ENCODE measurements around the gene ANKH.
"Not testable (repeated sequence)": the region's sequence is repeated elsewhere in the genome, so short reads cannot be mapped to it uniquely, and the experiment has no call there.

Gene ANKH

GRCh38 chr5:14847471-14847870, 24.1 kb downstream of the ANKH start:
- no peak for DNase-seq (ENCODE audit: low read depth)
- H3K4me3 ChIP-seq (ENCODE audit: control insufficient read depth, low read depth, low read length) = no peak overlapping the region
- TF ChIP-seq, protein P1, sequence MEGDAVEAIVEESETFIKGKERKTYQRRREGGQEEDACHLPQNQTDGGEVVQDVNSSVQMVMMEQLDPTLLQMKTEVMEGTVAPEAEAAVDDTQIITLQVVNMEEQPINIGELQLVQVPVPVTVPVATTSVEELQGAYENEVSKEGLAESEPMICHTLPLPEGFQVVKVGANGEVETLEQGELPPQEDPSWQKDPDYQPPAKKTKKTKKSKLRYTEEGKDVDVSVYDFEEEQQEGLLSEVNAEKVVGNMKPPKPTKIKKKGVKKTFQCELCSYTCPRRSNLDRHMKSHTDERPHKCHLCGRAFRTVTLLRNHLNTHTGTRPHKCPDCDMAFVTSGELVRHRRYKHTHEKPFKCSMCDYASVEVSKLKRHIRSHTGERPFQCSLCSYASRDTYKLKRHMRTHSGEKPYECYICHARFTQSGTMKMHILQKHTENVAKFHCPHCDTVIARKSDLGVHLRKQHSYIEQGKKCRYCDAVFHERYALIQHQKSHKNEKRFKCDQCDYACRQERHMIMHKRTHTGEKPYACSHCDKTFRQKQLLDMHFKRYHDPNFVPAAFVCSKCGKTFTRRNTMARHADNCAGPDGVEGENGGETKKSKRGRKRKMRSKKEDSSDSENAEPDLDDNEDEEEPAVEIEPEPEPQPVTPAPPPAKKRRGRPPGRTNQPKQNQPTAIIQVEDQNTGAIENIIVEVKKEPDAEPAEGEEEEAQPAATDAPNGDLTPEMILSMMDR (IDR thresholded peaks at IDR 0.05; ENCODE audit: control insufficient read depth, insufficient read depth, low read depth, low read length, missing control alignments) = no peak

DNA sequence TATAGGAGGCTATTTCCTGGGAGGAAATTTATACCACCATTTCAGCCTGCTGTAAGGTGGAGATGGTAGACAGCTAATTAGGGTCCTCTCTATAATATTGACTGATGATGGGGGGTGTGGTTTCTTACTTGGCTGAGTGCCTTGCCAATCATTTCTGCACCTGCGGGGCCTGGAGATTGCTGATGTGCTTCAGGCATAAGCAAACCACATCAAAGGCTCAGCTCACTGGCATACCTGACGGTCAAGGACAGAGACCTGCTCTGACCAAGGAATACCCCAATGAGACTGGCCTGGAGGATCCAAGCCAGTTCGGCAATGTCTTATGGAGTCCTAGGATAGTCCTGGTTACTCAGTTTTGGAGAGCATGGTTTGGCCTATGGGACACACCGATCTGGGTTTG, 29.5 kb downstream of the ANKH start:
- no peak overlapping the region for H3K4me3 ChIP-seq (ENCODE audit: control insufficient read depth, low read depth, low read length)
- TF ChIP-seq, protein P1 (IDR thresholded peaks at IDR 0.05; ENCODE audit: control insufficient read depth, insufficient read depth, low read depth, low read length, missing control alignments) = no peak
- DNase-seq (ENCODE audit: low read depth) = no peak

GRCh38 chr5:14840624-14841023, 31.0 kb downstream of the ANKH start:
- no peak overlapping the region for H3K4me3 ChIP-seq (ENCODE audit: control insufficient read depth, low read depth, low read length)
- no peak for DNase-seq (ENCODE audit: low read depth)
- TF ChIP-seq, protein P1 (IDR thresholded peaks at IDR 0.05; ENCODE audit: control insufficient read depth, insufficient read depth, low read depth, low read length, missing control alignments) = no peak

- DNase-seq (ENCODE audit: low read depth) = no peak
- H3K4me3 ChIP-seq (ENCODE audit: control insufficient read depth, low read depth, low read length) = no peak overlapping the region
- TF ChIP-seq, protein P1 (IDR thresholded peaks at IDR 0.05; ENCODE audit: control insufficient read depth, insufficient read depth, low read depth, low read length, missing control alignments) = no peak
These were observed 32.9 kb downstream of the ANKH start for GRCh38 chr5:14838396-14839319.

- not testable (repeated sequence) for H3K4me3 ChIP-seq (ENCODE audit: control insufficient read depth, low read depth, low read length); DNase-seq (ENCODE audit: low read depth)
These were observed 34.0 kb downstream of the ANKH start for GRCh38 chr5:14837423-14838122.

DNA sequence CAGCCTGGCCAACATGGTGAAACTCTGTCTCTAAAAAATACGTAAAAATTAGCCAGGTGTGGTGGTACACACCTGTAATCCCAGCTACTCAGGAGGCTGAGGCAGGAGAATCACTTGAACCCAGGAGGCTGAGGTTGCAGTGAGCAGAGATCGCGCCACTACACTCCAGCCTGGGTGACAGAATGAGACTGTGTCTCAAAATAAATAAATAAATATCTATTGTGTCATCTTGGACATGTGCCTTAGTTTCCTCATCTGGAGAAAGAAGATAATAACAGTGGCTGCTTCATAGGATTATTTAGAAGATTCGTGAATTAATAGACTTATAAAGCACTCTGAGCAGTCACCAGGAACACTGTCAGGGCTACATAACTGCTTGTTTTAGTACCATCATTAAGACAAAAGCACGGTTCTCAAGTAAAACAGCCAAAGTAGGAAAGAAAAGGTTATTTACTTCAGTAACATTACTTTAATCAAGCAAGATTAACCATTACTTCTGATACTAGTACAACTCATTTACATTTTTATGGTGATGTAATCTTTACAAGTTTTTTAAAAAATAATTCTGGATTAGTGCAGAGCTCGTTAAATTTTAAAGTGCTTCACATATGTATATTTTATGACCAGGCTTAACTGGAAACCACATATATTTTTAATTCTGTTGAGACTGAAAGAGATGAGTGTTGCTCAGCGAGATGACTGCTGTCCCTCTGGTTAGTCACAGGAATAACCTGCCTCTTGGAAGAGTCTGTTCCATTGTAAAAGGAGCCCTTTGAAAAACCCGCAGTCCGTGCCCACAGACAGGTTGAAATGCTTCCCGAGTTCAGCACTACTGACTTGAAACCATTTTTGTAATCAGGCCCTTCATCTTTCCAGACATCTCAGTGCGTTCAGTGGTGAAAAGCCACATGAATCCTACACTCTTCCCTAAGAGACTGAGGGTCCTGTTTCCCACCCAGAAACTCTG, 36.7 kb downstream of the ANKH start:
- TF ChIP-seq, protein P1 (IDR thresholded peaks at IDR 0.05; ENCODE audit: control insufficient read depth, insufficient read depth, low read depth, low read length, missing control alignments) = no peak
- H3K4me3 ChIP-seq (ENCODE audit: control insufficient read depth, low read depth, low read length) = no peak overlapping the region
- DNase-seq (ENCODE audit: low read depth) = no peak
